HEK293 (cell line): ENCODE measurements around the gene ZAR1.

Experiments
- RBAK ChIP-seq: fragments of 450-650 bp; formaldehyde crosslinking; IDR thresholded peaks from 2 replicates; pipeline ENCODE4 v1.5.1; 2016; ENCODE audit warnings: missing biosample characterization, missing genetic modification characterization
- ZEB2 ChIP-seq: fragments of 450-650 bp; formaldehyde crosslinking; IDR thresholded peaks from 2 replicates; pipeline ENCODE4 v1.5.1; 2016; ENCODE audit warnings: missing biosample characterization, missing genetic modification characterization
- ZFP3 ChIP-seq: fragments of 450-650 bp; formaldehyde crosslinking; IDR thresholded peaks from 2 replicates; pipeline ENCODE4 v1.5.1; 2016; ENCODE audit warnings: low read depth, missing biosample characterization, missing genetic modification characterization
- ZNF366 ChIP-seq: fragments of 450-650 bp; formaldehyde crosslinking; conservative IDR thresholded peaks from 2 replicates; pipeline ENCODE4 v1.5.1; 2016; ENCODE audit warnings: missing biosample characterization, missing genetic modification characterization
- ZNF544 ChIP-seq: fragments of 450-650 bp; formaldehyde crosslinking; IDR thresholded peaks from 2 replicates; pipeline ENCODE4 v1.5.0; 2017; ENCODE audit warnings: missing biosample characterization, missing genetic modification characterization
- TF ChIP-seq, protein P1 (sequence below): fragments of 450-650 bp; formaldehyde crosslinking; IDR thresholded peaks from 2 replicates; pipeline ENCODE4 v1.5.1; 2016; ENCODE audit warnings: missing biosample characterization, missing genetic modification characterization
- TF ChIP-seq, protein P2 (sequence below): fragments of 450-650 bp; formaldehyde crosslinking; IDR thresholded peaks from 2 replicates; pipeline ENCODE4 v1.5.1; 2017; ENCODE audit warnings: missing biosample characterization, missing genetic modification characterization
- TF ChIP-seq, protein P3 (sequence below): fragments of 450-650 bp; formaldehyde crosslinking; conservative IDR thresholded peaks from 2 replicates; pipeline ENCODE4 v1.5.1; 2016; ENCODE audit warnings: low read depth, missing biosample characterization, missing genetic modification characterization
- TF ChIP-seq, protein P4 (sequence below): fragments of 450-650 bp; formaldehyde crosslinking; IDR thresholded peaks from 2 replicates; pipeline ENCODE4 v1.5.1; 2016; ENCODE audit warnings: missing biosample characterization, missing genetic modification characterization
- TF ChIP-seq, protein P5 (sequence below): fragments of 450-650 bp; formaldehyde crosslinking; IDR thresholded peaks from 2 replicates; pipeline ENCODE4 v1.5.1; 2016; ENCODE audit warnings: missing biosample characterization, missing genetic modification characterization

DNA sequence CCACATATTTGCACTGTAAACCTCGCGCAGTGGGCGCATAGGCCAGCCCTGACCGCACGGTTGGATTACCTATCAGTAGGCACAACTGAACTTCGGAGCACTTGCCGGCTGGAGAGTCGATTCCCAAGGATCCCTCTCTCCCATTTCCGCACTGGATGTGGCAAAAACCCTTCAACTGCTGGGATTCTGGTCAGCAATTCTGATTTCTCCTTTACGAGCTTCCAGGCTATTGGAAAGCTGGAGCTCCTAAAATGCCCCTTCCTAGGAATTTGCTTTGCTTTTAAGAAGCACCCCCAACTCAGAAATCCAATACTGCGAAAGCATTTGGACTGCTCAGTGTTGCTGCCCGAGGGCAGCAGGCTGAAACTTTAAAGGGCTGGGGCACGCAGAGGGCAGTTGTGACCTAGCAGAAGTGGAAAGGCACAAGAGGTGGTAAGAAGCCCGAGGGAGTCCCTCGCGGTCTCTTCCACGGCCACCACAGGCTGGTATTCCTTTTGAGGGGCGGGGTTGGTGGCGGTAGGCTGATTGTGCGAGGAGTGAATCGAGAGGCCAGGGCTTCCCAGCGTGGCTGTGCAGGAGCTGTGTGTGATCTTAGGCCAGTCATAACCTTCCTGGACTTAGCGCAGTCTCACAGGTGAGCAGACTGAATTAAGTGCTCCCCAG lies 1.6 kb downstream of the ZAR1 start:
- TF ChIP-seq ZFP3 (tag by site-specific recombination) (no peak), ZNF366 (tag by site-specific recombination) (no peak), ZNF544 (tag by site-specific recombination) (no peak), ZEB2 (tag by site-specific recombination) (no peak), RBAK (tag by site-specific recombination) (no peak)
- TF ChIP-seq, protein P1, sequence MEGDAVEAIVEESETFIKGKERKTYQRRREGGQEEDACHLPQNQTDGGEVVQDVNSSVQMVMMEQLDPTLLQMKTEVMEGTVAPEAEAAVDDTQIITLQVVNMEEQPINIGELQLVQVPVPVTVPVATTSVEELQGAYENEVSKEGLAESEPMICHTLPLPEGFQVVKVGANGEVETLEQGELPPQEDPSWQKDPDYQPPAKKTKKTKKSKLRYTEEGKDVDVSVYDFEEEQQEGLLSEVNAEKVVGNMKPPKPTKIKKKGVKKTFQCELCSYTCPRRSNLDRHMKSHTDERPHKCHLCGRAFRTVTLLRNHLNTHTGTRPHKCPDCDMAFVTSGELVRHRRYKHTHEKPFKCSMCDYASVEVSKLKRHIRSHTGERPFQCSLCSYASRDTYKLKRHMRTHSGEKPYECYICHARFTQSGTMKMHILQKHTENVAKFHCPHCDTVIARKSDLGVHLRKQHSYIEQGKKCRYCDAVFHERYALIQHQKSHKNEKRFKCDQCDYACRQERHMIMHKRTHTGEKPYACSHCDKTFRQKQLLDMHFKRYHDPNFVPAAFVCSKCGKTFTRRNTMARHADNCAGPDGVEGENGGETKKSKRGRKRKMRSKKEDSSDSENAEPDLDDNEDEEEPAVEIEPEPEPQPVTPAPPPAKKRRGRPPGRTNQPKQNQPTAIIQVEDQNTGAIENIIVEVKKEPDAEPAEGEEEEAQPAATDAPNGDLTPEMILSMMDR (tag by site-specific recombination) = no peak
- TF ChIP-seq, protein P2, sequence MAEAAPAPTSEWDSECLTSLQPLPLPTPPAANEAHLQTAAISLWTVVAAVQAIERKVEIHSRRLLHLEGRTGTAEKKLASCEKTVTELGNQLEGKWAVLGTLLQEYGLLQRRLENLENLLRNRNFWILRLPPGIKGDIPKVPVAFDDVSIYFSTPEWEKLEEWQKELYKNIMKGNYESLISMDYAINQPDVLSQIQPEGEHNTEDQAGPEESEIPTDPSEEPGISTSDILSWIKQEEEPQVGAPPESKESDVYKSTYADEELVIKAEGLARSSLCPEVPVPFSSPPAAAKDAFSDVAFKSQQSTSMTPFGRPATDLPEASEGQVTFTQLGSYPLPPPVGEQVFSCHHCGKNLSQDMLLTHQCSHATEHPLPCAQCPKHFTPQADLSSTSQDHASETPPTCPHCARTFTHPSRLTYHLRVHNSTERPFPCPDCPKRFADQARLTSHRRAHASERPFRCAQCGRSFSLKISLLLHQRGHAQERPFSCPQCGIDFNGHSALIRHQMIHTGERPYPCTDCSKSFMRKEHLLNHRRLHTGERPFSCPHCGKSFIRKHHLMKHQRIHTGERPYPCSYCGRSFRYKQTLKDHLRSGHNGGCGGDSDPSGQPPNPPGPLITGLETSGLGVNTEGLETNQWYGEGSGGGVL (tag by site-specific recombination) = no peak
- TF ChIP-seq, protein P3, sequence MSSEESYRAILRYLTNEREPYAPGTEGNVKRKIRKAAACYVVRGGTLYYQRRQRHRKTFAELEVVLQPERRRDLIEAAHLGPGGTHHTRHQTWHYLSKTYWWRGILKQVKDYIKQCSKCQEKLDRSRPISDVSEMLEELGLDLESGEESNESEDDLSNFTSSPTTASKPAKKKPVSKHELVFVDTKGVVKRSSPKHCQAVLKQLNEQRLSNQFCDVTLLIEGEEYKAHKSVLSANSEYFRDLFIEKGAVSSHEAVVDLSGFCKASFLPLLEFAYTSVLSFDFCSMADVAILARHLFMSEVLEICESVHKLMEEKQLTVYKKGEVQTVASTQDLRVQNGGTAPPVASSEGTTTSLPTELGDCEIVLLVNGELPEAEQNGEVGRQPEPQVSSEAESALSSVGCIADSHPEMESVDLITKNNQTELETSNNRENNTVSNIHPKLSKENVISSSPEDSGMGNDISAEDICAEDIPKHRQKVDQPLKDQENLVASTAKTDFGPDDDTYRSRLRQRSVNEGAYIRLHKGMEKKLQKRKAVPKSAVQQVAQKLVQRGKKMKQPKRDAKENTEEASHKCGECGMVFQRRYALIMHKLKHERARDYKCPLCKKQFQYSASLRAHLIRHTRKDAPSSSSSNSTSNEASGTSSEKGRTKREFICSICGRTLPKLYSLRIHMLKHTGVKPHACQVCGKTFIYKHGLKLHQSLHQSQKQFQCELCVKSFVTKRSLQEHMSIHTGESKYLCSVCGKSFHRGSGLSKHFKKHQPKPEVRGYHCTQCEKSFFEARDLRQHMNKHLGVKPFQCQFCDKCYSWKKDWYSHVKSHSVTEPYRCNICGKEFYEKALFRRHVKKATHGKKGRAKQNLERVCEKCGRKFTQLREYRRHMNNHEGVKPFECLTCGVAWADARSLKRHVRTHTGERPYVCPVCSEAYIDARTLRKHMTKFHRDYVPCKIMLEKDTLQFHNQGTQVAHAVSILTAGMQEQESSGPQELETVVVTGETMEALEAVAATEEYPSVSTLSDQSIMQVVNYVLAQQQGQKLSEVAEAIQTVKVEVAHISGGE (tag by site-specific recombination) = no peak
- TF ChIP-seq, protein P4, sequence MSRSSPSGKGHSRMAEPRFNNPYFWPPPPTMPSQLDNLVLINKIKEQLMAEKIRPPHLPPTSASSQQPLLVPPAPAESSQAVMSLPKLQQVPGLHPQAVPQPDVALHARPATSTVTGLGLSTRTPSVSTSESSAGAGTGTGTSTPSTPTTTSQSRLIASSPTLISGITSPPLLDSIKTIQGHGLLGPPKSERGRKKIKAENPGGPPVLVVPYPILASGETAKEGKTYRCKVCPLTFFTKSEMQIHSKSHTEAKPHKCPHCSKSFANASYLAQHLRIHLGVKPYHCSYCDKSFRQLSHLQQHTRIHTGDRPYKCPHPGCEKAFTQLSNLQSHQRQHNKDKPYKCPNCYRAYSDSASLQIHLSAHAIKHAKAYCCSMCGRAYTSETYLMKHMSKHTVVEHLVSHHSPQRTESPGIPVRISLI (tag by site-specific recombination) = no peak
- TF ChIP-seq, protein P5, sequence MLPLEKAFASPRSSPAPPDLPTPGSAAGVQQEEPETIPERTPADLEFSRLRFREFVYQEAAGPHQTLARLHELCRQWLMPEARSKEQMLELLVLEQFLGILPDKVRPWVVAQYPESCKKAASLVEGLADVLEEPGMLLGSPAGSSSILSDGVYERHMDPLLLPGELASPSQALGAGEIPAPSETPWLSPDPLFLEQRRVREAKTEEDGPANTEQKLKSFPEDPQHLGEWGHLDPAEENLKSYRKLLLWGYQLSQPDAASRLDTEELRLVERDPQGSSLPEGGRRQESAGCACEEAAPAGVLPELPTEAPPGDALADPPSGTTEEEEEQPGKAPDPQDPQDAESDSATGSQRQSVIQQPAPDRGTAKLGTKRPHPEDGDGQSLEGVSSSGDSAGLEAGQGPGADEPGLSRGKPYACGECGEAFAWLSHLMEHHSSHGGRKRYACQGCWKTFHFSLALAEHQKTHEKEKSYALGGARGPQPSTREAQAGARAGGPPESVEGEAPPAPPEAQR (tag by site-specific recombination) = no peak
